ENCODE data around the gene LTBP1.
A peak's percentile ranks its signal among the peaks of the same experiment; 100 is the strongest.

LTBP1 gene

DNA sequence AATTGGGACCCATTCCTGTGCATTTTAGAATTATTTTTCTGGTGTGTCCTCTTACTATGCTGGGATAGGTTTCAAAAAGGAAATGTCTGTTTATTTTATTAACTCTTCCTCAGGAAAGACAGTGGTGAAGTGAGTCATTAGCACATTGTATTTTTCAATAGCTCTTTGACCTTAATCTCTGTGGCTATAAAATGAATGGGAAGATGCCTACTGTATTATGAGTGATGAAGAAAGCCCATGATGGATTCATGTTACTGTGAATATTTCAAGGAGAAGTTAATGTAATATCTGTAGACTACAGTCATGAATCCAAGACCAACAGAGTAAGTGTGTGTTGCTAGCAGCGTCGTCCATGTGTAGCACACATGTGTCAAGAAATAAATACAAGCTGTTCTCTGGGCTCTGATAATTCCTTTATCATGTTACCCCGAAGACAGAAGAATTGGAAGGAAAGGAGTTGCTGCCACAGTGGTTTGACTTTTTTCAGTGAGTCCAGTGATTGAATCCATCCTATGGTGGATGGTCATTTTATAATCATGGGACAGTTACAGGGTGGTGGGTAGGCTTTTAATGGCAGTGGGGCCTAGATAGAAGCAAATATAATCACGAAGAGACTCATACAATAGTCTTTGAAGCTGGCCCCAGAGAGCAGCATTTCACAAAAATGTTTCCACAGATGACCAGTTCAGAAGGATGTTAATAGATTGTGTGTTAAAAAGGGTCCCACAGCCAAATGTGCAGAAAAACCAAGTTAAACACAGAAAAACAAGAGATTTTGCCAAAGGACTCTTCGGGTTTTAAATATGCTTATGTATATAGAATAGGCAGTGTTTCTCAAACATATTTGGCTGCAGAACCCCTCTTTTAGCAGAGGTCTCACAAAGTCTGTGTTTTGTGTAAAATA, 290.0 kb downstream of the LTBP1 start:
- Histone ChIP-seq H3K4me1 (ENCODE audit: control insufficient read depth in 1 of 2, insufficient read depth in 2 of 2, low read length in 2 of 2) (no peaks in the 10 kb centered on the region), H3K36me3 (ENCODE audit: control insufficient read depth in 1 of 2, insufficient read depth in 2 of 2, low read length in 2 of 2) (no peaks in the 10 kb centered on the region), H3K27me3 (ENCODE audit: low read depth, low read length) (no peaks in the 10 kb centered on the region), H3K9me3 (ENCODE audit: control insufficient read depth in 1 of 2, low read length in 2 of 2) (no peaks in the 10 kb centered on the region), H3K4me3 (ENCODE audit: low read depth in 1 of 2, low read length in 2 of 2) (no peak overlapping the region), H3K27ac (ENCODE audit: low read length) (no peak overlapping the region)

DNA sequence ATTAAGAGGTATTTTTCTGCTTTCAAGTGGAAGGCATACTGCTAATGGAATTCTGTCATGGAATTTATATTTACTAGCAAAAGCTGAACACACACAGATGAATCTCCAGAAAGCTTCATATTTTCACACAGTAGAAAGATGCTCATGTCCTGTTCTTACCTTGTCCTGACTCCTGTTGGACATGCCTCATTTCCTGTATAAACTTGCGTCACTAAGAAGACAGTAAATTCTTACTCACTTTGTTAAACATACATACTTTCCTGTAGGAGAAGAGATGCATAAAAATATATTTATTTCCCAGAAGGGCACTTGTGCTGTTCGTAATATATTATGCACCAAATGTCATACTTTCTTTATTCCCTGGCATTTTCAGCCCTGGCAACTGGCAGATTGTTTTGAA, 291.4 kb downstream of the LTBP1 start:
- peak overlapping the region; percentile 68 for H3K27ac ChIP-seq (ENCODE audit: low read length)

GRCh38 chr2:33240178-33240577, 293.4 kb downstream of the LTBP1 start:
- H3K9me3 ChIP-seq (ENCODE audit: control insufficient read depth in 1 of 2, low read length in 2 of 2), result no peaks in the 10 kb centered on the region
- no peak overlapping the region for H3K27ac ChIP-seq (ENCODE audit: low read length)
- H3K4me1 ChIP-seq (ENCODE audit: control insufficient read depth in 1 of 2, insufficient read depth in 2 of 2, low read length in 2 of 2), result no peaks in the 10 kb centered on the region
- no peaks in the 10 kb centered on the region for H3K27me3 ChIP-seq (ENCODE audit: low read depth, low read length)
- peaks cover 0 to 3% of the 10 kb centered on the region in 2 donors for H3K36me3 ChIP-seq (ENCODE audit: control insufficient read depth in 1 of 2, insufficient read depth in 2 of 2, low read length in 2 of 2)
- H3K4me3 ChIP-seq (ENCODE audit: low read depth in 1 of 2, low read length in 2 of 2), result no peak overlapping the region

More for the DNA sequence above, 291.4 kb downstream of the LTBP1 start:
- no peaks in the 10 kb centered on the region for H3K9me3 ChIP-seq (ENCODE audit: control insufficient read depth in 1 of 2, low read length in 2 of 2)
- H3K4me3 ChIP-seq (ENCODE audit: low read depth in 1 of 2, low read length in 2 of 2), result no peak overlapping the region
- no peaks in the 10 kb centered on the region for H3K27me3 ChIP-seq (ENCODE audit: low read depth, low read length)
- H3K4me1 ChIP-seq (ENCODE audit: control insufficient read depth in 1 of 2, insufficient read depth in 2 of 2, low read length in 2 of 2), result no peaks in the 10 kb centered on the region
- H3K36me3 ChIP-seq (ENCODE audit: control insufficient read depth in 1 of 2, insufficient read depth in 2 of 2, low read length in 2 of 2), result no peaks in the 10 kb centered on the region

DNA sequence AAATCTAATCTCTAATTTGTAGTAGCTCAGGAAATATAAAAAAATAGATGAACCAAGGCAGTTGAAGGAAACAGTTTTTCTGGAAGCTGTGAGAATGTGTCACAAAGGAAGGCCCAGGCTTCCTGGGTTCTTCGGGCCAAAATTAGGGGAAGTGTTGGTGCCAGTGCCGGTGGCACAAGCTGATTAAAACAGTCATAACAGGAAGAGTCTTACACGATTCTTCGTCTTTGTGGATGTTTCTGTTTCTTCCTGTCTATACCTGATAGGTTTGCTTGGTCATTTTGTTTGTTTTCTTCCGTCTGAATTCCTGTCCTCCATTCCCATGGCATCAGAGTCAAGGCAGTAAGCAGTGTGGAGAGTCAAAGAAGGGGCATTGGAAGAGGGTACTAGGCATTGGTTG, 294.3 kb downstream of the LTBP1 start:
- Histone ChIP-seq H3K36me3 (ENCODE audit: control insufficient read depth in 1 of 2, insufficient read depth in 2 of 2, low read length in 2 of 2) (peaks cover 0 to 3% of the 10 kb centered on the region in 2 donors), H3K9me3 (ENCODE audit: control insufficient read depth in 1 of 2, low read length in 2 of 2) (no peaks in the 10 kb centered on the region), H3K4me1 (ENCODE audit: control insufficient read depth in 1 of 2, insufficient read depth in 2 of 2, low read length in 2 of 2) (no peaks in the 10 kb centered on the region), H3K4me3 (ENCODE audit: low read depth in 1 of 2, low read length in 2 of 2) (no peak overlapping the region), H3K27ac (ENCODE audit: low read length) (no peak overlapping the region), H3K27me3 (ENCODE audit: low read depth, low read length) (no peaks in the 10 kb centered on the region)

DNA sequence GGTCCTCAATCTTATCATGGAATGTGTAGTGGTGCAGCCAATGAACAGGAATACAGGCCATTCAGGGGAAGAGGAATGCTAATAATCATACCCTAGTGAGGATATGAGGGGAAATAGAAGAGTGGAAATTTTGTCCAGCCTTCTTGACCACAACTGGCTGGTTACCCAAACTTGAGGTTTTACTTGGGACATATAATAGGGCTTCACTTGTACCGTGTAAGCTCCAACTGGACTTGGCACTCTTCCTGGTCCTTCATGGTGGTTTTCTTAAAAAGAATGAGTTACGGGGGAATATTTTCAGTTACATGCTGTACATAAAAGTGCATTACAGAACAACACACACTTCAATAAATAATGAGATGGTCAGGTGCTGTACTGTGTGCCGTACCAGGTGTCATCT, 294.8 kb downstream of the LTBP1 start:
- no peaks in the 10 kb centered on the region for H3K4me1 ChIP-seq (ENCODE audit: control insufficient read depth in 1 of 2, insufficient read depth in 2 of 2, low read length in 2 of 2)
- no peak overlapping the region for H3K4me3 ChIP-seq (ENCODE audit: low read depth in 1 of 2, low read length in 2 of 2)
- no peaks in the 10 kb centered on the region for H3K27me3 ChIP-seq (ENCODE audit: low read depth, low read length)
- no peak overlapping the region for H3K27ac ChIP-seq (ENCODE audit: low read length)
- no peaks in the 10 kb centered on the region for H3K9me3 ChIP-seq (ENCODE audit: control insufficient read depth in 1 of 2, low read length in 2 of 2)
- H3K36me3 ChIP-seq (ENCODE audit: control insufficient read depth in 1 of 2, insufficient read depth in 2 of 2, low read length in 2 of 2), result peaks cover 3% of the 10 kb centered on the region in 2 donors

GRCh38 chr2:33242845-33243244, 296.1 kb downstream of the LTBP1 start:
- Histone ChIP-seq H3K27me3 (ENCODE audit: low read depth, low read length) (no peaks in the 10 kb centered on the region), H3K36me3 (ENCODE audit: control insufficient read depth in 1 of 2, insufficient read depth in 2 of 2, low read length in 2 of 2) (peaks cover 3 to 6% of the 10 kb centered on the region in 2 donors), H3K9me3 (ENCODE audit: control insufficient read depth in 1 of 2, low read length in 2 of 2) (no peaks in the 10 kb centered on the region), H3K4me3 (ENCODE audit: low read depth in 1 of 2, low read length in 2 of 2) (no peak overlapping the region), H3K27ac (ENCODE audit: low read length) (no peak overlapping the region), H3K4me1 (ENCODE audit: control insufficient read depth in 1 of 2, insufficient read depth in 2 of 2, low read length in 2 of 2) (no peaks in the 10 kb centered on the region)

DNA sequence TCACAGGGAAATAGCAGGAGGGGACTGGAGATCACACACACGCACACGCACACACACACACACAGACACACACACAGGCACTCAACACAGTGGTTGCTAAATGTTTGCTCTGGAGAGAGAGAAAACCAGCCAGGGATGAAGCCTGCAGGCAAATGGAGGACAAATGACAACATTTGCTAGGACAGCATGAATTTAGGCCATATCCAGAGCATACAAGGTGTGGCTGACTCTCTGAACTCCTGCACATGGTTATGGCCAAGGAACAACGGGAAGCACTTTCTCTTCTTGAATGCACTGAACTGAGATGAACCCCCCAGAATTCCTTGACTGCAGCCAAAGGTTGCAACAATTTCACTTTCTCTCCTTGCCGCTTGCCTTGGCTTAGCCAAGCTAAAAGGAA, 299.7 kb downstream of the LTBP1 start:
- no peak overlapping the region for H3K27ac ChIP-seq (ENCODE audit: low read length)
- no peak overlapping the region for H3K4me3 ChIP-seq (ENCODE audit: low read depth in 1 of 2, low read length in 2 of 2)
- H3K27me3 ChIP-seq (ENCODE audit: low read depth, low read length), result no peaks in the 10 kb centered on the region
- peaks cover 3 to 6% of the 10 kb centered on the region in 2 donors for H3K36me3 ChIP-seq (ENCODE audit: control insufficient read depth in 1 of 2, insufficient read depth in 2 of 2, low read length in 2 of 2)
- no peaks in the 10 kb centered on the region for H3K4me1 ChIP-seq (ENCODE audit: control insufficient read depth in 1 of 2, insufficient read depth in 2 of 2, low read length in 2 of 2)
- H3K9me3 ChIP-seq (ENCODE audit: control insufficient read depth in 1 of 2, low read length in 2 of 2), result no peaks in the 10 kb centered on the region

- Histone ChIP-seq H3K27ac (ENCODE audit: low read length) (no peak overlapping the region), H3K27me3 (ENCODE audit: low read depth, low read length) (no peaks in the 10 kb centered on the region), H3K9me3 (ENCODE audit: control insufficient read depth in 1 of 2, low read length in 2 of 2) (no peaks in the 10 kb centered on the region), H3K4me1 (ENCODE audit: control insufficient read depth in 1 of 2, insufficient read depth in 2 of 2, low read length in 2 of 2) (no peaks in the 10 kb centered on the region), H3K36me3 (ENCODE audit: control insufficient read depth in 1 of 2, insufficient read depth in 2 of 2, low read length in 2 of 2) (peaks cover 5 to 6% of the 10 kb centered on the region in 2 donors), H3K4me3 (ENCODE audit: low read depth in 1 of 2, low read length in 2 of 2) (no peak overlapping the region)
Observed at GRCh38 chr2:33247365-33247764, 300.6 kb downstream of the LTBP1 start.

GRCh38 chr2:33250417-33251029, 303.8 kb downstream of the LTBP1 start:
- Histone ChIP-seq H3K27me3 (ENCODE audit: low read depth, low read length) (no peaks in the 10 kb centered on the region), H3K4me1 (ENCODE audit: control insufficient read depth in 1 of 2, insufficient read depth in 2 of 2, low read length in 2 of 2) (no peaks in the 10 kb centered on the region), H3K27ac (ENCODE audit: low read length) (no peak overlapping the region), H3K36me3 (ENCODE audit: control insufficient read depth in 1 of 2, insufficient read depth in 2 of 2, low read length in 2 of 2) (peaks cover 6 to 14% of the 10 kb centered on the region in 2 donors), H3K4me3 (ENCODE audit: low read depth in 1 of 2, low read length in 2 of 2) (no peak overlapping the region), H3K9me3 (ENCODE audit: control insufficient read depth in 1 of 2, low read length in 2 of 2) (no peaks in the 10 kb centered on the region)

DNA sequence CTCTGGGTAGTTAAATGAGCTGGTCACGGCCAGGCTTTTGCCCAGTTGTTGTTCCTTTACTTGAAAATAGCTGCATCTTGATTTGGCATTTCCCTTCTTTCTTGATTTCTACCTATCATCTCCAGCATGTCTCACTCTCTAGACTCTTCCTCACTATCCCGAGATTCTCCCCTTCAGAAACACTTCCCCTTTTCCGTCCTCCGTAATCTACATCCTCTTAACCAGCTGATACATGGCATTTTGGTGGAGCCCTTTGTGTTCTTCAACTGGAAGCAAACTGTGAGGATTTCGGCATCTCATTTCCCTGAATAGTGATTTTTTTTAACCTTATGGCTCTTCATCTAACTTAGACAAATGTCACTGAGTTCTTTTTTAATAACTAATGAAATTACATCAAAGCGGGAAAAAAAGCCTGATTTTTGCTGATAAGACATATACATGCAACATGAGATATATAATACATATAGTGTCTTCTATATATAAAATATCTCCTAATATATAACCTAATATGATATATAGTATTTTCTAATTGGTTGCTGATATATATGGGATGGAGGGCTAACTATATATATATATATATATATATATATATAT, 309.5 kb downstream of the LTBP1 start:
- Histone ChIP-seq H3K4me1 (ENCODE audit: control insufficient read depth in 1 of 2, insufficient read depth in 2 of 2, low read length in 2 of 2) (no peaks in the 10 kb centered on the region), H3K36me3 (ENCODE audit: control insufficient read depth in 1 of 2, insufficient read depth in 2 of 2, low read length in 2 of 2) (peaks cover 0 to 18% of the 10 kb centered on the region in 2 donors), H3K27me3 (ENCODE audit: low read depth, low read length) (no peaks in the 10 kb centered on the region), H3K27ac (ENCODE audit: low read length) (no peak overlapping the region), H3K4me3 (ENCODE audit: low read depth in 1 of 2, low read length in 2 of 2) (no peak overlapping the region), H3K9me3 (ENCODE audit: control insufficient read depth in 1 of 2, low read length in 2 of 2) (no peaks in the 10 kb centered on the region)

- no peak overlapping the region for H3K4me3 ChIP-seq (ENCODE audit: low read depth in 1 of 2, low read length in 2 of 2)
- no peaks in the 10 kb centered on the region for H3K4me1 ChIP-seq (ENCODE audit: control insufficient read depth in 1 of 2, insufficient read depth in 2 of 2, low read length in 2 of 2)
- no peaks in the 10 kb centered on the region for H3K27me3 ChIP-seq (ENCODE audit: low read depth, low read length)
- H3K27ac ChIP-seq (ENCODE audit: low read length), result no peak overlapping the region
- H3K36me3 ChIP-seq (ENCODE audit: control insufficient read depth in 1 of 2, insufficient read depth in 2 of 2, low read length in 2 of 2), result peaks cover 0 to 11% of the 10 kb centered on the region in 2 donors
- no peaks in the 10 kb centered on the region for H3K9me3 ChIP-seq (ENCODE audit: control insufficient read depth in 1 of 2, low read length in 2 of 2)
Observed at GRCh38 chr2:33258387-33258786, 311.6 kb downstream of the LTBP1 start.
